HG02678 (cell line): Measurements from ENCODE around the gene PTPRN2.
"Not testable (repeated sequence)": the region's sequence is repeated elsewhere in the genome, so short reads cannot be mapped to it uniquely, and the experiment has no call there.

Experiments
- ATAC-seq: cut with Tn5 transposase; IDR thresholded peaks from one replicate; pipeline ENCODE4 v1.9.1; 2021; ENCODE audit warnings: mild to moderate bottlenecking, moderate library complexity; ENCODE audit not compliant: unreplicated experiment

The PTPRN2 gene

GRCh38 chr7:158521795-158522194 is 65.8 kb downstream of the PTPRN2 start:
- not testable (repeated sequence) for ATAC-seq

GRCh38 chr7:158520825-158521224 is 66.8 kb downstream of the PTPRN2 start:
- ATAC-seq, result no peak

- no peak for ATAC-seq
Observed at GRCh38 chr7:158519633-158520174, 67.9 kb downstream of the PTPRN2 start.

- no peak for ATAC-seq
Observed at GRCh38 chr7:158518980-158519632, 68.5 kb downstream of the PTPRN2 start.

- no peak for ATAC-seq
Observed at GRCh38 chr7:158517571-158517970, 70.1 kb downstream of the PTPRN2 start.

GRCh38 chr7:158517072-158517471 is 70.6 kb downstream of the PTPRN2 start:
- ATAC-seq, result no peak

GRCh38 chr7:158516524-158516923 is 71.1 kb downstream of the PTPRN2 start:
- no peak for ATAC-seq

GRCh38 chr7:158512869-158513268 is 74.8 kb downstream of the PTPRN2 start:
- ATAC-seq, result no peak

- ATAC-seq, result no peak
Observed at GRCh38 chr7:158512042-158512441, 75.6 kb downstream of the PTPRN2 start.

- ATAC-seq, result no peak
Observed at GRCh38 chr7:158508802-158509385, 78.7 kb downstream of the PTPRN2 start.

GRCh38 chr7:158508321-158508720 is 79.3 kb downstream of the PTPRN2 start:
- ATAC-seq, result not testable (repeated sequence)

- no peak for ATAC-seq
Observed at GRCh38 chr7:158507917-158508316, 79.7 kb downstream of the PTPRN2 start.

GRCh38 chr7:158507175-158507574 is 80.4 kb downstream of the PTPRN2 start:
- ATAC-seq, result not testable (repeated sequence)

- no peak for ATAC-seq
Observed at GRCh38 chr7:158506626-158507025, 81.0 kb downstream of the PTPRN2 start.

GRCh38 chr7:158505683-158506082 is 81.9 kb downstream of the PTPRN2 start:
- ATAC-seq, result no peak

GRCh38 chr7:158502068-158502750 is 85.4 kb downstream of the PTPRN2 start:
- ATAC-seq, result no peak

- ATAC-seq, result no peak
Observed at GRCh38 chr7:158501393-158502067, 86.1 kb downstream of the PTPRN2 start.

- no peak for ATAC-seq
Observed at GRCh38 chr7:158500651-158501052, 87.0 kb downstream of the PTPRN2 start.

- no peak for ATAC-seq
Observed at GRCh38 chr7:158499082-158499455, 88.6 kb downstream of the PTPRN2 start.

GRCh38 chr7:158498443-158499081 is 89.1 kb downstream of the PTPRN2 start:
- ATAC-seq, result no peak

- ATAC-seq, result no peak
Observed at GRCh38 chr7:158497627-158498026, 90.0 kb downstream of the PTPRN2 start.
